ENCODE data around the gene KRTAP20-2.

Gene KRTAP20-2

DNA sequence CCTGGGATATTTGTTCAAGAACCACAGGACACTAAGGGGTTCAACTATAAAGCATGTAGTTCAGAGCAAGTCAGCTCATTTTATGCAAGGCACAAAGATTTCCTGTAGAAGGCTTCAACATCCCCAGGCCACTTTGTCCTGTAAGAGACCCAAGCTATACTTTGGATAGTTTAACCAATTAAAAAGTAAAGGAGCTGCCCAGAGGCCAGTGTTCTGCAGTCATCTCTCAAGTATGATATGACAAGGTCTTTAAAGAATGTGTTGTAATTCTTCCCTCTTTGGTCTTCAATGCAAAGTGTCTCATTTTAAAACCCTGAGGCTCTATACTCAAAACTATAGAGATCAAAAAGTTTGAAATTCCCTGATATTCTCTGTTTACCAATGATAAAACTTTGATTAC is 41.7 kb downstream of the KRTAP20-2 start:
- no peak for DNase-seq

DNA sequence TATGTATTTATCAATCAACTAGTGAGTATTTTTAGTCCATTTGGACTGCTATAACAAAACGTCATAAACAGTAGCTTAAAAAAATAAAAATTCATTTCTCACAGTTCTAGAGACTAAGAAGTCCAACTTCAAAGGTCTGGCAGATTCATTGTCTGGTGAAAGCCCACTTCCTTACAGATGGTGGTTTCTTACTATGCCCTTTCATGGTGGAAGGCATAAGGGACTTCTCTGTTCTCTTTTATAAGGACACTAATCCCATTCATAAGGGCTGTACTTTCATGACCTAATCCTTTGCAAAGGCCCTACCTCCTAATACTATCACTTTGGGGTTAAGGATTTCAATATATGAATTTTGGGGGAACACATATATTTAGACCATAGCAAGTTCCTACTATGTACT is 45.6 kb downstream of the KRTAP20-2 start:
- DNase-seq = no peak

- no peak for DNase-seq
Observed at GRCh38 chr21:30684506-30684905, 49.5 kb downstream of the KRTAP20-2 start.
